SK-N-SH (cell line): ENCODE data around the gene POP4. TPM values are rescaled to one million over a fixed set of nuclear protein-coding genes. Genes with fewer than 3 reads are reported as not detected.

Experiments used
- CTCF ChIA-PET: fragments of 300-600, 350-600 bp; formaldehyde crosslinking; extraction: SDS; loops from one replicate; lab custom pipeline; 2021; lab: Yijun Ruan, JAX
- POLR2A ChIA-PET: fragments of 350-600 bp; sonication (Branson Sonifier 250); formaldehyde crosslinking; extraction: SDS; loops from one replicate; lab custom pipeline; 2020; ENCODE audit warnings: antibody characterized with exemption, inconsistent platforms; lab: Yijun Ruan, JAX
- DNase-seq: peaks from one replicate; pipeline ENCODE4 v3.0.0; 2012
- H2AFZ ChIP-seq: fragments of 200-600 bp; sonication (generic); 2 replicates; pipeline ENCODE4 v1.8.1; 2016; ENCODE audit warnings: antibody characterized with exemption, mild to moderate bottlenecking, low read depth
- H3F3A ChIP-seq: fragments of 200-600 bp; sonication (generic); replicated peaks from 2 replicates; pipeline ENCODE3; 2016; ENCODE audit warnings: antibody characterized with exemption, mild to moderate bottlenecking; ENCODE audit not compliant: insufficient read depth
- H3K27ac ChIP-seq, 2 experiments: fragments of 200-500 bp in 1 of 2; fragments of 200-600 bp in 1 of 2; sonication (Bioruptor generic) in 1 of 2; sonication (generic), shearing (Covaris generic) in 1 of 2; 2 replicates each; pipeline versions ENCODE4 v1.5.1 to v1.6.1; 2014 to 2016; ENCODE audit warnings: low read depth in 2 of 2, inconsistent platforms in 1 of 2, low read length in 1 of 2, mild to moderate bottlenecking in 1 of 2, mixed read lengths in 1 of 2
- H3K27me3 ChIP-seq: fragments of 200-600 bp; sonication (generic), shearing (Covaris generic); 2 replicates; pipeline ENCODE4 v1.6.1; 2016; ENCODE audit warnings: mixed run types; ENCODE audit not compliant: insufficient read depth
- H3K36me3 ChIP-seq, 2 experiments: fragments of 200-500 bp in 1 of 2; fragments of 200-600 bp in 1 of 2; sonication (Bioruptor generic) in 1 of 2; sonication (generic) in 1 of 2; replicated peaks in 1 of 2; 2 replicates each; pipeline versions ENCODE3 to v1.5.1; 2014 to 2016; ENCODE audit warnings: low read length in 1 of 2, mild to moderate bottlenecking in 1 of 2; ENCODE audit not compliant: insufficient read depth in 2 of 2, control insufficient read depth in 1 of 2
- H3K4me1 ChIP-seq, 2 experiments: fragments of 200-500 bp in 1 of 2; fragments of 200-600 bp in 1 of 2; sonication (Bioruptor generic) in 1 of 2; sonication (generic), shearing (Covaris generic) in 1 of 2; 2 replicates each; pipeline versions ENCODE4 v1.5.1 to v1.6.1; 2014 to 2016; ENCODE audit warnings: low read depth in 1 of 2, low read length in 1 of 2, mixed run types in 1 of 2; ENCODE audit not compliant: insufficient read depth in 2 of 2, control insufficient read depth in 1 of 2
- H3K4me2 ChIP-seq: fragments of 200-600 bp; sonication (generic), shearing (Covaris generic); 2 replicates; pipeline ENCODE4 v1.6.1; 2017; ENCODE audit warnings: mixed run types
- H3K4me3 ChIP-seq, 2 experiments: fragments of 200-500 bp in 1 of 2; fragments of 200-600 bp in 1 of 2; sonication (Bioruptor generic) in 1 of 2; sonication (generic), shearing (Covaris generic) in 1 of 2; 2 replicates each; pipeline versions ENCODE4 v1.5.1 to v1.8.1; 2014 to 2016; ENCODE audit warnings: low read depth in 2 of 2, inconsistent platforms in 1 of 2, low read length in 1 of 2, mild to moderate bottlenecking in 1 of 2, mixed read lengths in 1 of 2, moderate library complexity in 1 of 2
- H3K79me2 ChIP-seq: fragments of 200-600 bp; sonication (generic); 2 replicates; pipeline ENCODE4 v1.8.1; 2017; ENCODE audit warnings: mild to moderate bottlenecking; ENCODE audit not compliant: insufficient read depth
- H3K9ac ChIP-seq: fragments of 200-600 bp; sonication (generic); 2 replicates; pipeline ENCODE4 v1.6.1; 2017; ENCODE audit warnings: mixed run types
- H3K9me2 ChIP-seq: fragments of 200-600 bp; sonication (generic); 2 replicates; pipeline ENCODE4 v1.6.1; 2017; ENCODE audit warnings: mixed run types
- H3K9me3 ChIP-seq: fragments of 200-600 bp; sonication (generic); 2 replicates; pipeline ENCODE4 v1.6.1; 2017; ENCODE audit warnings: mixed run types, mild to moderate bottlenecking, moderate library complexity
- H4K20me1 ChIP-seq: fragments of 200-600 bp; sonication (generic); 2 replicates; pipeline ENCODE4 v1.6.1; 2017; ENCODE audit warnings: mild to moderate bottlenecking, mixed run types; ENCODE audit not compliant: insufficient read depth
- CHD2 ChIP-seq: fragments of 150-350 bp; IDR thresholded peaks from 2 replicates; pipeline ENCODE4 v1.6.1; 2018; ENCODE audit warnings: low read length; ENCODE audit not compliant: partially characterized antibody
- ELF1 ChIP-seq: IDR thresholded peaks from 2 replicates; pipeline ENCODE4 v1.4.0; 2012
- EZH2phosphoT487 ChIP-seq: fragments of 200-600 bp; sonication (generic); IDR thresholded peaks from 2 replicates; pipeline ENCODE4 v1.6.1; 2017; ENCODE audit warnings: low read depth, mixed run types, mild to moderate bottlenecking, antibody characterized with exemption, moderate library complexity, borderline replicate concordance
- GABPA ChIP-seq: IDR thresholded peaks from 2 replicates; pipeline ENCODE4 v1.4.0; 2012; ENCODE audit warnings: low read depth, mild to moderate bottlenecking
- GATA2 ChIP-seq: sonication (generic); formaldehyde crosslinking; IDR thresholded peaks from 2 replicates; pipeline ENCODE4 v1.5.0; 2020; ENCODE audit warnings: mild to moderate bottlenecking, missing genetic modification reagents
- MAX ChIP-seq: IDR thresholded peaks from 2 replicates; pipeline ENCODE4 v1.4.0; 2012; ENCODE audit warnings: low read depth
- MXI1 ChIP-seq: IDR thresholded peaks from 2 replicates; pipeline ENCODE4 v1.6.1; 2012; ENCODE audit warnings: mild to moderate bottlenecking, low read depth, low read length, improper control_type of control experiment
- RCOR1 ChIP-seq: fragments of 150-350 bp; IDR thresholded peaks from 2 replicates; pipeline ENCODE4 v1.6.1; 2017; ENCODE audit warnings: antibody characterized with exemption, low read length
- TCF12 ChIP-seq: IDR thresholded peaks from 2 replicates; pipeline ENCODE4 v1.4.0; 2012
- WGBS: methylation state at CpG from one replicate; pipeline ENCODE4 v1.1.6; 2017; ENCODE audit warnings: low lambda C conversion rate; 5-methylcytosine and 5-hydroxymethylcytosine counted together
- polyA plus RNA-seq, 3 experiments: library from polyadenylated mRNA; depleted of rRNA; stranded (reverse); fragments of >200 nt; gene quantifications; 2 replicates each; pipeline ENCODE4 v1.2.3, GENCODE V29; 2012
- TF ChIP-seq, protein P1 (sequence below): IDR thresholded peaks from 2 replicates; pipeline ENCODE4 v1.4.0; 2012; ENCODE audit warnings: low read depth, borderline replicate concordance
- TF ChIP-seq, protein P2 (sequence below): IDR thresholded peaks from 2 replicates; pipeline ENCODE4; 2012
- TF ChIP-seq, protein P3 (sequence below): fragments of 150-350 bp; IDR thresholded peaks from 2 replicates; pipeline ENCODE4 v1.6.1; 2016; ENCODE audit warnings: mild to moderate bottlenecking, low read depth, low read length

The POP4 gene
- polyA plus RNA-seq, 1 of the 3 experiments (the other 2 are of a cell fraction): 75.4 TPM

- TF ChIP-seq MAX: no peak
- TF ChIP-seq, protein P1, sequence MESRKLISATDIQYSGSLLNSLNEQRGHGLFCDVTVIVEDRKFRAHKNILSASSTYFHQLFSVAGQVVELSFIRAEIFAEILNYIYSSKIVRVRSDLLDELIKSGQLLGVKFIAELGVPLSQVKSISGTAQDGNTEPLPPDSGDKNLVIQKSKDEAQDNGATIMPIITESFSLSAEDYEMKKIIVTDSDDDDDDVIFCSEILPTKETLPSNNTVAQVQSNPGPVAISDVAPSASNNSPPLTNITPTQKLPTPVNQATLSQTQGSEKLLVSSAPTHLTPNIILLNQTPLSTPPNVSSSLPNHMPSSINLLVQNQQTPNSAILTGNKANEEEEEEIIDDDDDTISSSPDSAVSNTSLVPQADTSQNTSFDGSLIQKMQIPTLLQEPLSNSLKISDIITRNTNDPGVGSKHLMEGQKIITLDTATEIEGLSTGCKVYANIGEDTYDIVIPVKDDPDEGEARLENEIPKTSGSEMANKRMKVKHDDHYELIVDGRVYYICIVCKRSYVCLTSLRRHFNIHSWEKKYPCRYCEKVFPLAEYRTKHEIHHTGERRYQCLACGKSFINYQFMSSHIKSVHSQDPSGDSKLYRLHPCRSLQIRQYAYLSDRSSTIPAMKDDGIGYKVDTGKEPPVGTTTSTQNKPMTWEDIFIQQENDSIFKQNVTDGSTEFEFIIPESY: no peak
- no peak for TF ChIP-seq GATA2 (CRISPR knock-in tag)
- TF ChIP-seq EZH2phosphoT487: no peak
- TF ChIP-seq ELF1: no peak
- TF ChIP-seq, protein P2, sequence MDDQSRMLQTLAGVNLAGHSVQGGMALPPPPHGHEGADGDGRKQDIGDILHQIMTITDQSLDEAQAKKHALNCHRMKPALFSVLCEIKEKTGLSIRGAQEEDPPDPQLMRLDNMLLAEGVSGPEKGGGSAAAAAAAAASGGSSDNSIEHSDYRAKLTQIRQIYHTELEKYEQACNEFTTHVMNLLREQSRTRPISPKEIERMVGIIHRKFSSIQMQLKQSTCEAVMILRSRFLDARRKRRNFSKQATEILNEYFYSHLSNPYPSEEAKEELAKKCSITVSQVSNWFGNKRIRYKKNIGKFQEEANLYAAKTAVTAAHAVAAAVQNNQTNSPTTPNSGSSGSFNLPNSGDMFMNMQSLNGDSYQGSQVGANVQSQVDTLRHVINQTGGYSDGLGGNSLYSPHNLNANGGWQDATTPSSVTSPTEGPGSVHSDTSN: no peak
- no peak for TF ChIP-seq CHD2
- TF ChIP-seq TCF12: no peak
- H3K9ac ChIP-seq: no peak overlapping the region
- H3K9me2 ChIP-seq: no peaks in the 10 kb centered on the region
- POLR2A ChIA-PET: interaction anchor here (0.7 kb wide), 1 partner anchor 98 kb away, joined by 4 read pairs; no protein-coding TSS in a partner anchor
- 21% methylated on average over 2 of the region's 2 CpGs for WGBS
- H3K27me3 ChIP-seq: no peaks in the 10 kb centered on the region; the same call in 1 of the 2 replicates
- no peak overlapping the region for H3K27ac ChIP-seq
- no peaks in the 10 kb centered on the region for H3K4me1 ChIP-seq
- no peaks in the 10 kb centered on the region for H4K20me1 ChIP-seq
- H3K9me3 ChIP-seq: no peaks in the 10 kb centered on the region
- no peak overlapping the region for H2AFZ ChIP-seq
- DNase-seq: peak; percentile 4
- H3K36me3 ChIP-seq: no peaks in the 10 kb centered on the region
- H3K4me3 ChIP-seq: no peak overlapping the region
- CTCF ChIA-PET: interaction anchor here (1.0 to 2.1 kb wide), 4 partner anchors 11 to 86 kb away, joined by 4 to 6 read pairs (median 5); no protein-coding TSS in a partner anchor
- no peak overlapping the region for H3K4me2 ChIP-seq
- H3K79me2 ChIP-seq: no peaks in the 10 kb centered on the region
- H3F3A ChIP-seq: no peaks in the 10 kb centered on the region
These were observed 24.6 kb downstream of the POP4 start for GRCh38 chr19:29630655-29631054.

GRCh38 chr19:29631450-29631849, 25.4 kb downstream of the POP4 start:
- Histone ChIP-seq H3K79me2 (no peaks in the 10 kb centered on the region), H4K20me1 (no peaks in the 10 kb centered on the region), H3K4me1 (no peaks in the 10 kb centered on the region), H3K9me2 (no peaks in the 10 kb centered on the region), H2AFZ (no peak overlapping the region), H3K4me2 (no peak overlapping the region), H3K27ac (no peak overlapping the region), H3F3A (no peaks in the 10 kb centered on the region), H3K9ac (no peak overlapping the region), H3K4me3 (no peak overlapping the region), H3K27me3 (no peaks in the 10 kb centered on the region; the same call in 1 of the 2 replicates), H3K9me3 (no peaks in the 10 kb centered on the region), H3K36me3 (no peaks in the 10 kb centered on the region)
- ChIA-PET CTCF (interaction anchor here (1.0 to 2.1 kb wide), 3 partner anchors 38 to 85 kb away, joined by 3 to 6 read pairs (median 4); no protein-coding TSS in a partner anchor), POLR2A (interaction anchor here (0.7 kb wide), 1 partner anchor 97 kb away, joined by 4 read pairs; no protein-coding TSS in a partner anchor)
- DNase-seq: peak; percentile 2
- WGBS: 51% methylated on average over 3 of the region's 3 CpGs
- TF ChIP-seq, protein P2: no peak
- TF ChIP-seq EZH2phosphoT487: no peak
- TF ChIP-seq MXI1: no peak
- TF ChIP-seq RCOR1: no peak
- TF ChIP-seq ELF1: no peak
- TF ChIP-seq, protein P3, sequence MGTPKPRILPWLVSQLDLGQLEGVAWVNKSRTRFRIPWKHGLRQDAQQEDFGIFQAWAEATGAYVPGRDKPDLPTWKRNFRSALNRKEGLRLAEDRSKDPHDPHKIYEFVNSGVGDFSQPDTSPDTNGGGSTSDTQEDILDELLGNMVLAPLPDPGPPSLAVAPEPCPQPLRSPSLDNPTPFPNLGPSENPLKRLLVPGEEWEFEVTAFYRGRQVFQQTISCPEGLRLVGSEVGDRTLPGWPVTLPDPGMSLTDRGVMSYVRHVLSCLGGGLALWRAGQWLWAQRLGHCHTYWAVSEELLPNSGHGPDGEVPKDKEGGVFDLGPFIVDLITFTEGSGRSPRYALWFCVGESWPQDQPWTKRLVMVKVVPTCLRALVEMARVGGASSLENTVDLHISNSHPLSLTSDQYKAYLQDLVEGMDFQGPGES: no peak
- TF ChIP-seq GABPA: no peak
- TF ChIP-seq, protein P1: no peak
